Measurements from ENCODE around the gene LARGE1.

LARGE1 gene

DNA sequence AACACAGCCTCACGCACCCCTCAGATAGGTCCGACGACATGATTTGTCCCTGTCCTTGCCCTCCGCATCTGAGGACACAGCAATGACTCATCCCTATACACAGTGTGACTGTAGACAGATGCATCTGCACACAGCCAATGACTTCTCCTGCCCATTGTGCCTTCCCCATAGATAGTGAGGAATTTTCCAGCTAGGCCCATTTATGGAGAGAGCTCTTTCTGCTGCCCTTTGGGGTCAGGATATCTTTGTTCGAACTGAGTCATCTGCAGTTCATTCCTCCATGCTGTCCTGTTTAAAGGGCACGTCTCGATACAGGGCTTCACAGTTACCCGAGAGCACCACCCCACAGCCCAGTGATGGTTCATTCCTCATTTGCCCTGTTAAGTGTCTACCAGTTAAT, 96.7 kb downstream of the LARGE1 start:
- no peak for DNase-seq (ENCODE audit: low spot score)

DNA sequence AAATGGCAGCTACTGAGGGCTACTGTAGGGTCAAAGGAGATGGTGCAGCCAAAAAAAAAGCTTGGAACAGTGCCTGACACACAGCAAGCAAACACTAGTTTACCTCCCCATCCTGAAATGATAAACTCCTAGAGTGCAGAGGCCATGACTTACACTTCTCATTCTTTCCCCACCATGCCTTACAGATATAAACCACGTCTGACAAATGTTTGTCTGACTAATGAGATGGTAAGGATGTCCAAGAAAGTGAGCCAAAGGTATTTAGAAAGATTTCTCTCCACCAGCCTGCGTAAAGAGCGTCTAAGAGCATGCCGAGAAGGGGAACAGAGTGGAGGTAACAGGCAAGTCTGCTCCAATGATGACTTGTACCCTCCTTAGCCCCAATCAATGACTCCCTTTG, 99.0 kb downstream of the LARGE1 start:
- no peak for DNase-seq (ENCODE audit: low spot score)

DNA sequence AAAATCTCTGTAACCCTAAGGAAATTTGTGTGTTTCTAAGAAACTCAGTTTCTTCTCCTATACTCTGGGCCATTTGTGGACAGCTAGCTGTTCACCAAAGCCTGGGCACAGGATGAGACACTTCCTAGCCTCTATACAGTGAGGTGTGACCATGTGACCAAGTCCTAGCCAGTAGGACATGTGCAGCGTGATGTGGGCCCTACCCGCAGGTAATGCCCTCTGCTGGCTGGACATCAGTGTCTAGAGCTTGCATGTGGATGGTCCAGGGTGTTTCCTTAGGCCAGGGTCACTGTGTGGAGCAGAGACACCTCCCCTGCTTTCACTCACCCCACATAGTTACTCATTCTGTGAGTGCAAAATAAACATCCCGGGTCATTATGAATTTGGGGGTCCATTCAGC, 100.5 kb downstream of the LARGE1 start:
- no peak for DNase-seq (ENCODE audit: low spot score)

DNA sequence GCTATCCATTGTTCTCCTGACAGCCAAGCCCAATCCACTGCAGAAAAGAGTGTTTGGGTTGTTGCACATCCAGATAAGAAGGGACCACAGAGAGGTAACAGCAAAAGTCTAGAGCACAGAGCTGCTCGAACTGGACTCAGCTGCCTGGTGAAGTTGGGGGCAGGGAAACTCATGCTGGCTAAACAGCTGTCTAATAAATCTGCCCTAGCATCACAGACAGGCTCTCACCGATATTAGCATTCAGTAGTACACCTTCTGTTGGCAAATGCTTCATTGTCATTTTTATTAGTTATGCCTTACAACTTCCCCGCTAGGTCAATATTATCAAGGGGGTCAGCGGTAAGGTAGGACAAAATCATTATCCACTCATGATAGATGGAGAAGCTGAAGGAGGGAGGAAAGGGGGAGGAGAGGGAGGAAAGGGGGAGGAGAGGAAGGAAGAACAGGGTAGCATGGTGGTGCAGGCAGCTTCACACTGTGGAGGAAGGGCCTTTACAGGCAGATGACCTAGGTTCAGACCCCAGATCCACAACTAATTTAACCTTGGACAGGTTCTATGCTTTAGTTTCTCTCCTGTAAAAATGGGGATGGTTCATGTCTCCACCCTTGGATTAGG, 102.7 kb downstream of the LARGE1 start:
- no peak for DNase-seq (ENCODE audit: low spot score)

DNA sequence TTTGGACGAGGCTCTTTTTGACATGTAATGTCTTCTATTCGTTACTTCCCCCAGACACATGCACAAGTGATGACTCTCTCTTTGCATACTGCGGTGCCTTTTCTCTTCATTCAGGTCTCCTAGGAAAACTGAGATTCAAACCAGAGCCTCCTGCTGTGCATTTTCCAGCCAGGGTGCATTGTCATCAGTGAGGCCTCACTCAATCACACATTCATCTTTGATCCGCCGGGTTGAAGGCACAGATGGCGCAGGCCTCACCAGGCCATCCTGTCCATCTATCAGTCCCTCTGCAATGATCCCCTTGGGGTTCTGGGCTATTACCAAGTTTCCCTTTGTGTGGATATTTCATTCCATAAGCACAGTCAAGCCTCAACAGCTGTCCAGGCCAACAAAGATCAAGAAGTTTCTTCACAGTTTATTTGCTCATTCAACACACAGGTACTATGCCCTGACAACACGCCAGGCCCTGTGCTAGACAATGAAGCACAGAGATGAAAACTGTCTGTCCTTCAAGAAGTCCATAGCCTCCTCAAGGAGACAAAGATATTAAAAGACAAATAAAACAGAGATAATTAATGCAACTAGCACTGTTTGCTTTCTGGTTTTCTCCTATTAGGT, 107.8 kb downstream of the LARGE1 start:
- DNase-seq (ENCODE audit: low spot score) = no peak

DNA sequence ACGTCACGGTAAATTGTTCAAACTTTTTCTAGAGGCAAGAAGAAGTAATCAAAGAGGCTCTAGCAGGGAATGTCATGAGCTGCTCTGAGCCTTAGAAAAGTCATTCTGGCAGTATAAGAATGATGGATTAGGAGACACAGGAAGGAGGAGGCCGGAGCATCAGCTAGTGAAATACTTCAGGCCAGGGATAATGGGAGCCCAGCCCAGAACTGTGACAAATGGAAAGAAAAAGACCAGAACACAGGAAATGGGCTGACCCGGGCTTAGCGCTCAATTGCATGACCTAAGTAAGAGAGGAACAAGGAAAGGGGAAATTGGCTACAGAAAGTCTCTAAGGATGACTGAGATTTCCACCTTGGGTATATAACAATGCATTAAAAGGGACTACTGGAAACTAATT, 108.6 kb downstream of the LARGE1 start:
- DNase-seq (ENCODE audit: low spot score) = no peak

DNA sequence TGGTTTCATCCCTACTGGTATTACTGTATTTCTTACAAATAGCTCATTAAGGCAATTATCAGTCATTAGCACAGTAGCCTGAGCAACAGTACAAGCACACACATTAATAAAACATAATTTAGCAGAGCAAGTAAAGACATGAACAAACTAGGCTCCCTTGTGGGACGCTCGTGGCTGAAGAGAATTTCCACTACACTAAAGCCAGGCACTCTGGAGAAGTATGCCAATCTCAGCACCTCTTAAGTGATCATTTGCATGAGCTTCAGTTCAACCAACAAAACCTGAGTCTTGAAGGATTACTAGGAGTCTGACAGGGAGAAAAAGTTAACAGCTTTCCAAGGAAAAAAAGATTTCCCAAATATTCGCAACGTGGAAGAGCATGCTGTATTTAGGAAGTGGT, 109.1 kb downstream of the LARGE1 start:
- no peak for DNase-seq (ENCODE audit: low spot score)

DNA sequence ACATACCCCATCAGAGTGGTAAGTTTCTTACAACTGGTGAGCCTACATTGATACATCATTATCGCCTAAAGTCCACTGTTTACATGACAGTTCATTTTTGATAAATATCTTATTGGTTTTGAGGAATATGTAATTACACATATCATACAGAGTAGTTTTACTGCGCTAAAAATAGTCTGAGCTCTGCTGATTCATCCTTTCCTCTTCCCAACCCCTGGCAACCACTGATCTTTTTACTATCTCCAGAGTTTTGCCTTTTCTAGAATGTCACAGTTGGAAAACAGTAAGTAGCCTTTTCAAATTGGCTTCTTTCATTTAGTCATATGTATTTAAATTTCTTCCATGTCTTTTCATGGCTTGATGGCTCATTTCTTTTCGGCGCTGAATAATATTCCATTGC, 112.8 kb downstream of the LARGE1 start:
- DNase-seq (ENCODE audit: low spot score) = no peak

DNA sequence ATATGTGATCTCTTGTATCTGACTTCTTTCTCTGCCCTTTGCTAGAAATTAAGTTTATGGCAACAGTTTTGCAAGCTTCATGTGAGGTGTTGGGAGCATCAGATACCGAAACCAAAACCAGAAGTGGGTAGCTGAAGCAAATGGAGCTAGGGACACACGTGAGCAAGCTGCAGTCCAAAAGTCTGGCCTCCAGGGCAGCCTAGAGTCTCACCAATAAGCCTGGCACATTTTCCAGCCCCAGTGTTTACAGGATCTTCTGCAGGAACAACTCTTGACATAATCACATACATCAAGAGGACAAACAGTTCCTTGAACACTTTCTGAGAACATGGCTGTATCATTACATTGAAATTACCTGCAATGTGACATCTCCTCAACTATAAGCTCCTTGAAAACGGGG, 114.1 kb downstream of the LARGE1 start:
- no peak for DNase-seq (ENCODE audit: low spot score)

DNA sequence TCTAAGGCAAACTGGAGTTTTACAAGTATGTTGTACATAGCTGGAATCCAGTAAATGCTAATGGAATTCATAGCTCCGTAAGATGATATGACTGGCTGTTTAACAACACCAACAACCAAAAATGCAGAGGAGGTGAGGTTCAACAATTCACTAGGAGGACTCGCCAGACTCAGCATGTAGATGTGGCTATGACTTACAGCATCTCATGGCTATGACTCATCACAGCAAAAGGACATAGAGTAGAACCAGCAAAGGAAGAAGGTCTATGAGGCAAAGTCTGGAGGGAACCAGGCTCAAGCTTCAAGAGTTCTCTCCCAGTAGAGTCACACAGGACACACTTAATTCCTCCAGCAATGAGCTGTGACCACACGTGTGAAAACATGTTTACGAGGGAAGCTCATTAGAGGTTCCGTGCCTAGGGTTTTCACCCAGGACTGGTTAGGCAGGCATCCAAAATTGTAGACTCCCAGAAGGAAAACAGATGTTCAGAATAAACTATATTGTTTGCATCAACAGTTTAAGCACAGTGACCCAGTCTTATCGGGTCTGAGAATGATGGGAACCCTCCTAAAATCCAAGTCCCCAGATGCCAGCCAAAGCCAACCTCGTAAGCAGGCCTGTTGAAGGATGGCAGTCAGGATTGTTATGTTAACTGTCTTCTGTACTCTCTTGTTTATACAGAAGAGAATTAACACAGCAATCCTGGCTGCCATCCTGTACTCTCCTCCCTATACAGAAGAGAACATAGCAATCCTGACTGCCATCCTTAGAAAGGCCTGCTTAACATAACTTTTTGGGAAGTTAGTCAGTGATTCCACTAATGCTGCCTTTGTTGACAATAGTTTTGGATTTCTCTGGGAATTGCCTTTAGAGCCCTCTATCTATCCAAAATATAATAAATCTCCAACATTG, 116.6 kb downstream of the LARGE1 start:
- no peak for DNase-seq (ENCODE audit: low spot score)

DNA sequence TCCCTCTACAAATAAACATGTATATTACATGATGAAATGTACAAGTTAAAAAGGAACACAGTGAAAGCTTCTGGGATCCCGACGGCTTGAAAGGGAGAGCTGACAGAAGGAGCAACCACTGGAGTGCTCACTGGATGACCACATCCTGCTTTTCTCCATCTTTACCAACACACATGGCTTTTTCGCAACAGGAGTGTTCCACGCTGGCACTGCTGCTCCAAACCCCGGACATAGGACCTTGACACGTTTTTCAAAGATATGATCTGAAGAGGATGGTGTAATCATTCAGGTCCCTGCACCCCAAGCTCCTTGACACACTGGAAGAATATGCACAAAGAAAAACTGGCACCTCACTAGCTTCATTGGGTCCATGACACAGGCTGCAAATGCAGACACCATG, 121.9 kb downstream of the LARGE1 start:
- DNase-seq (ENCODE audit: low spot score) = no peak

DNA sequence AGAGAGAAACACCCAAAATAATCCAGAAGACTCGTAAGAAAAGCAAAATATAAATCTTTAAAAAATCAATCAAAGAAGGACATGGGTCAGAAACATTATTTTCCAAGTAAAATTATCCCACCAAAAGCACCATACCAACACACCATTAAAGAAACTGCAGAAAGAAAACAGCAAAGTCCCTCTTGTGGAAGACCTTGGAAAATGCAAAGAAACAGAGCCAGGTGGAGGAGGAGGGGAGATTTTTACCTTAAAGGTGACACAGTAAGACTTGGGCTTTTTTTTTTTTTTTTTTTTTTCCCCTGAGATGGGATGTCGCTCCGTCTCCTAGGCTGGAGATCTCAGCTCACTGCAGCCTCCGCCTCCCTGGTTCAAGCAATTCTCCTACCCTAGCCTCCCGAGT, 123.8 kb downstream of the LARGE1 start:
- DNase-seq (ENCODE audit: low spot score) = no peak

DNA sequence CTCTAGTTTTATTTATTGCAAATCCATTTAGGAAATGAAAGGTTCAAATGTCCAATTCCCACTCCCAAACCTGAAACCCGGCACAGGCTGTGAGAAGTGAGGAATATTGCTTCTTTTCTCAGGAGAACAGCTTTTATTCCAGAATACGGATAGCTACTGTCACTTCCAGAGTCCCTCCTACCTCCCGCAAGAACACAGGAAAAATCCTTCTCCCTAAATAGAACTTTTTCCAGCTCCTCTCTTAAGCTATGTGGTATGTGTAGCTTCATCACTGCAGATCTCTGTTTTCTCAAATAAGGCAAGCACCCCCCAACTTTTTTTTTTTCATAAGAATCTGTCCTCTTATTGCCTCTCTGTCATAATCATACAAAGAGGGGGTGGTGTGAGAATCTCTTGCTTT, 126.8 kb downstream of the LARGE1 start:
- no peak for DNase-seq (ENCODE audit: low spot score)

DNA sequence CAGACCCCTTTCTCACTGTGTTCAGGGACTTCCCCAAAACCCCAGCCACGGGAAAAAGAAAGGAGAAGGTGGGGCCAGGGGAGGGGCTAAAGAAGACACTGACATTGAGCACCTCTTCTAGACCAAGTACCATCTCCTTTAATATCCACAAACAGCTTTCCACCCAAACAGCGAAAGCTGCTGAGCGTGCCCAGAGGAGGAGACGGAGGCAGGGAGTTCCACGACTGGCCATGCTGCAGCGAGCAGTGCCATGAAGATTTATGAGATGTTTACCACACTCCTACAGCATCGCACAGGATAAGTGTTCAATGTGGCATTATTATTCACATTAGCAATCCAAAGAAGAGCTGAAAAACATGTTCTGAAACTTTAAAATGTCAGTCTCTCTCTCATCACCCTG, 127.4 kb downstream of the LARGE1 start:
- no peak for DNase-seq (ENCODE audit: low spot score)

DNA sequence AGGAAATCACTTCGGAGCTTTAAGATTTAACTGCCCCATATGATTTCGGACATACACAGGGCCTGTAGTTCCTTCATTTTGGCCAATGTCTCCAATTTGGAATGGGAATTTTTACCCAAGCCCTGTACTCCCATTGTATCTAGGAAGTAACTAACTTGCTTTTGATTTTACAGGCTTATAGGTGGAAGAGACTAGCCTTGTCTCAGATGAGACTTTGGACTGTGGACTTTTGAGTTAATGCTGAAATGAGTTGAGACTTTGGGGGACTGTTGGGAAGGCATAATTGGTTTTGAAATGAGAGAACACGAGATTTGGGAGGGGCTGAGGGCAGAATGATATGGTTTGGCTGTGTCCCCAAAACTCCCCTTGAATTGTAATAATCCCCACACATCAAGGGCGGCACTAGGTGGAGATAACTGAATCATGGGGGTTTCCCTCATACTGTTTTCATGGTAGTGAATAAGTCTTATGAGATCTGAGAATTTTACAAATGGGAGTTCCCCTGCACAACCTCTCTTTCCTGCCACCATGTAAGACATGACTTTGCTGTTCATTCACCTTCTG, 130.5 kb downstream of the LARGE1 start:
- DNase-seq (ENCODE audit: low spot score) = no peak

DNA sequence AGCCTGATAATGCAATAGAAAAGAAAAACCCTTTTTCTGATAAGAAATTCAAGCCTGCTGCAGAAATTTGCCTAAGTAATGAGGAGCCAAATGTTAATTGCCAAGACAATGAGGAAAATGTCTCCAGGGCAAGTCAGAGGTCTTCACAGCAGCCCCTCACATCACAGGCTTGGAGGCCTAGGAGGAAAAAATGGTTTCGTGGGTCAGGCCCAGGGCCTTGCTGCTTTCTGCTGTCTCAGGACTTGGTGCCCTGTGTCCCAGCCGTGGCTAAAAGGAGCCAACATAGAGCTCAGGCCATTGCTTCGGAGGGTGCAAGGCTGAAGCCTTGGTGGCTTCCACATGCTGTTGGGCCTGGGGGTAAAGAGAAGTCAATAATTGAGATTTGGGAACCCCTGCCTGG, 131.3 kb downstream of the LARGE1 start:
- DNase-seq (ENCODE audit: low spot score) = no peak

DNA sequence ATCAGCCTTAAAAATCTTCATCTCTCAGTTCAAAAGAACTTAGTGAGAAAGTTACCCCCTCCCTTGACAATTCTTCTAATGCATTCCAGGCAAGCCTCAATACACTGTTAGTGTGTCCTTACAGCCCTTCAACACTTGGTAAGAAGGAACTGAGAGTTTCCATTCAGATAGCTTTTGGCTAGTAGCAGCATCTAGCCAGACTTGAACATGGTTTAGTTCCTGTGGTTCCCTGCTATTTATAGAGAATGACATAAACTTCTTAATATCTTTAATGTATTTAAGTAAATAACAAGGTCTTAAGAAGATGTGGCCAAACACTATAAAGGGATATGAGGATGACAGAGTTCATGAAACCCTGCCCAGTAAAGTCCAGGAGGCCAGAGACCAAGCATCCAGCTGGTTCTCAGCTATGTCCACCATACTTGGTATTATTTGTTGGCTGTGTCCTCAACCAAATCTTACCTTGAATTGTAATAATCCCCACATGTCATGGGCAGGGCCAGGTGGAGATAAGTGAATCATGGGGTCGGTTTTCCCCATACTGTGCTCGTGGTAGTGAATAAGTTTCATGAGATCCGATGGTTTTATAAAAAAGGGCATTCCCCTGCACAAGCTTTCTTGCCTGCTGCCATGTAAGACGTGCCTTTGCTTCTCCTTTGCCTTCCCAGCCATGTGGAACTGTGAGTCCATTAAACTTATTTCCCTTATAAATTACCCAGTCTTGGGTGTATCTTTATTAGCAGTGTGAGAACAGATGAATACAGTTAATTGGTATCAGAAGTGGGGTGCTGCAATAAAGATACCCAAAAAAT, 132.4 kb downstream of the LARGE1 start:
- DNase-seq (ENCODE audit: low spot score) = no peak

DNA sequence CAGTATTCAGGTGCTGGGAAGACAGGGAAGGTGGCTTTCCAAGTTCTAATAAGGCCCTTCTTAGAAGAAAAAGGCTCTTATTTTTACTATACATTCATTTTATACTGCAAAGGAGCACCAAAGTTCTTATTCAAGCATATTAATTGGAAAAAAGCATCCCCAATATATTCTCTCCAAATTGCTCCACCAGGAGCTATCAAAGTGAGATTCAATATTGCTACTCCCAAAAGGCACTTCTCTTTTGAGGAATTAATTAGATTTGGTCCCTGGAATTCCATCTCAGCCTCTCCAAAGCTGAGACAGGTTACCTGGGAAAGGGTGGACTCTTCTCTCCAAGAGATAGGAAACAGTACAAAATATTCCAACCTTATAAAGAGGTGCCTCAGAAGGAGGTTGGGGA, 134.1 kb downstream of the LARGE1 start:
- DNase-seq (ENCODE audit: low spot score) = no peak

DNA sequence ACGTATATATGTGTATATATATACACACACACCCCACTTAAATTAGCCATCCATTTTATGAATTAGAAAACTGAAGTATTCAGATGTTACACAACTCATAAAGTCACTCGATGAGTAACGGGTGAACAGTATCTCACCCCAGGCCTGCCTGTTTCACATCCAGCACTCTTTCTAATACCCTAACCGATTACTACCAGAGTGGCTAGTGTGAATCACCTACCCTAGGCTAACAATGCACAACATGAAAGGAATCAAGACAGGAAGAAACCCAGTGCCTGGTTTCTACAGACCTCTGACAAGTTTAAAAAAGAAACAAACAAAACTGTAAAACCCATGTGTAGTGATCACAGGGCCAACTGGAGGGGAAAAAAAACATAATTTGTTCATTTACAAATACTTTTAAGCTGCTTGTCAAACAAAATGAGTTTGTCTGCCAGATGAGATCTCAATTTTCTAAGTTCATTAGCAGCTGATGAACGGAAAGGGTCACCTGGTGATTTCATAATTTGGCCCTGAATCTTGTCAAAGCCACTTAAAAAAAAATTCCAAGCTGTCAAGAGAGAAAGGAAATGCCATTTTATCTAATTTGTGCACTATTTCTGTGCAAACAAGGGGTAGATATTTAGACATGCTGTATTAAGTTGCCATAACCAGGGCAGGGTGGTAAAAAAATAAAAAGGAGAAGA, 134.8 kb downstream of the LARGE1 start:
- peak; percentile 86 for DNase-seq (ENCODE audit: low spot score)

DNA sequence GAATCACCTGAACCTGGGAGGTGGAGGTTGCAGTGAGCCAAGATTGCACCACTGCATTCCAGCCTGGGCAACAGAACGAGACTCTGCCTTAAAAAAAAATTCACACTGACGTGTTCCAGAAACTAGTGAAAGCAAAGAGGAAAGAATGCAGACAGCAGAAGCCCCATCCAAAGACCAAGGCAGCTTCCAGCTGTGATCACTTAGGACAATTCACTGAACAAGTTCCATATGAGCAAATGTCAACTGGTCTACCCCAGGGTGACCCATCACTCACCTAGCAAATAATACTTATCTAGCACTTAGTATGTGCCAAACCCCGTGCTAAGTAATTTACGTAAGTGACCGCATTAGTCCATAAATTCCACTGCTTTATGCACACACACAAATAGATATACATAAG, 138.9 kb downstream of the LARGE1 start:
- no peak for DNase-seq (ENCODE audit: low spot score)

DNA sequence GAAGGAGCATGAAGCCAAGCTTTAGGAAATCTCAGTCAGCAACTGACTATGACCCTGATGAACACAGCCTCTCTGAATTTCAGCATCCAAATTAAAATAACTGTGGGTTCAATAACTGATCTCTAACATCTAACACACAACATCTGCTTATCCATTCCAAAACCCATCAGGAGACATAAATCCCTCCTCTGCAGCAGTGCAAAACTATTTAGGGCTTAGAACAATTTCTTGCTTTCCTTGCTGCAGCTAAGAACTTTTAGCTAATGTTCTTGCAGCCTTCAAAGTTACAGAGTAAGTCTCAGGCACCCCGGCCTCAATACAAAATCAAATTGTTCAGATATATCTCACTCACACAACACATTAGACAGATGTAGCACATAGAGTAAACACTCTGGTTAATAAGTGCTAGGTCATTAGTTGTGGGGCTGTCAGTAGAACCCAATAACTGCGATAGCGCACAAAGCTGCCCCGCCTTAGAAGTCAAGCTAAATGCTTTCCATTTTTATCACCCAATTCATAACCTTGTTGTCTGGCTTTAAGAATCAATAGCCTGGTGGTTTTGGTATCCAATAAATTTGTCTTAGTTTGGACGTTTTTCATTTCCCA, 139.6 kb downstream of the LARGE1 start:
- DNase-seq (ENCODE audit: low spot score) = no peak
